Endodermal cell (in vitro differentiated cells): ENCODE measurements around the gene BTG2. TPM values are rescaled to one million over a fixed set of nuclear protein-coding genes. Genes with fewer than 3 reads are reported as not detected.

ENCODE experiments used
- DNase-seq: peaks from one replicate; pipeline ENCODE4 v3.0.0-alpha.2; 2017
- H3K27ac ChIP-seq: 2 replicates; pipeline ENCODE4 v1.5.1; 2013; ENCODE audit warnings: mild to moderate bottlenecking, low read depth, low read length, moderate library complexity
- H3K27me3 ChIP-seq: 2 replicates; pipeline ENCODE4 v1.6.1; 2013; ENCODE audit warnings: mild to moderate bottlenecking, low read length, moderate library complexity; ENCODE audit not compliant: insufficient read depth, control insufficient read depth, poor library complexity, severe bottlenecking
- H3K36me3 ChIP-seq: 2 replicates; pipeline ENCODE4 v1.7.0; 2013; ENCODE audit warnings: mild to moderate bottlenecking, low read length, moderate library complexity; ENCODE audit not compliant: control insufficient read depth, insufficient read depth
- H3K4me1 ChIP-seq: one replicate; pipeline ENCODE4 v1.7.0; 2013; ENCODE audit warnings: low read length; ENCODE audit not compliant: control insufficient read depth, insufficient read depth
- H3K4me3 ChIP-seq: 2 replicates; pipeline ENCODE4 v1.5.1; 2013; ENCODE audit warnings: mild to moderate bottlenecking, low read length, moderate library complexity
- H3K9ac ChIP-seq: 2 replicates; pipeline ENCODE4 v1.6.1; 2013; ENCODE audit warnings: mild to moderate bottlenecking, low read length, moderate library complexity; ENCODE audit not compliant: poor library complexity, severe bottlenecking; ENCODE audit errors: extremely low read depth
- H3K9me3 ChIP-seq: 2 replicates; pipeline ENCODE4 v1.6.1; 2013; ENCODE audit warnings: mild to moderate bottlenecking, low read length, moderate library complexity; ENCODE audit not compliant: control insufficient read depth
- H3K27ac Mint-ChIP-seq: 2 replicates; pipeline ENCODE4 v1.8.0; 2020; ENCODE audit warnings: mixed read lengths
- H3K27me3 Mint-ChIP-seq: 2 replicates; pipeline ENCODE4 v1.8.0; 2021; ENCODE audit warnings: mild to moderate bottlenecking, mixed read lengths; ENCODE audit not compliant: insufficient read depth
- H3K36me3 Mint-ChIP-seq: 2 replicates; pipeline ENCODE4 v1.8.0; 2020; ENCODE audit warnings: low read depth, mixed read lengths
- H3K4me1 Mint-ChIP-seq: 2 replicates; pipeline ENCODE4 v1.8.0; 2020; ENCODE audit warnings: mixed read lengths
- H3K4me3 Mint-ChIP-seq: 2 replicates; pipeline ENCODE4 v1.8.0; 2020; ENCODE audit warnings: mild to moderate bottlenecking, moderate library complexity, mixed read lengths
- H3K9me3 Mint-ChIP-seq: 2 replicates; pipeline ENCODE4 v1.8.0; 2020; ENCODE audit warnings: mild to moderate bottlenecking, mixed read lengths
- CTCF ChIP-seq: fragments of 200-600 bp; sonication (generic); conservative IDR thresholded peaks from 2 replicates; pipeline ENCODE4 v1.5.0; 2021; ENCODE audit warnings: antibody characterized with exemption, mild to moderate bottlenecking
- WGBS, 2 experiments: methylation state at CpG; one replicate each; pipeline versions ENCODE4 v1.1.5 to v1.1.7; 2013; ENCODE audit warnings: missing lambda C conversion rate in 2 of 2, mixed read lengths in 1 of 2; ENCODE audit not compliant: insufficient coverage in 1 of 2, insufficient read length in 1 of 2; 5-methylcytosine and 5-hydroxymethylcytosine counted together
- total RNA-seq, 2 donors: library from RNA; stranded (reverse); fragmentation: NEBNext Ultra II Directional in 1 of 2; extraction: Animal tissue kit (Norgen Biotek cat#: 25700) in 1 of 2; gene quantifications; 2 replicates in 1 of 2; 3 replicates in 1 of 2; pipeline ENCODE4 v1.2.1, GENCODE V29; 2021

The BTG2 gene
- total RNA-seq, 2 donors from 2014 or later = 49.8 to 54.6 TPM

- H3K27ac ChIP-seq = no peak overlapping the region
- Mint-ChIP-seq H3K36me3 (no peaks in the 10 kb centered on the region), H3K9me3 (no peaks in the 10 kb centered on the region), H3K4me1 (peaks cover 12% of the 10 kb centered on the region), H3K4me3 (peak overlapping the region; percentile 66), H3K27ac (no peak overlapping the region), H3K27me3 (peaks cover 43% of the 10 kb centered on the region)
- H3K27me3 ChIP-seq = peaks cover 32% of the 10 kb centered on the region
- TF ChIP-seq CTCF = no peak
- peaks cover 2% of the 10 kb centered on the region for H3K4me1 ChIP-seq
- H3K9ac ChIP-seq = no peak overlapping the region
- DNase-seq = no peak
- 83 to 85% methylated on average over 11 to 14 of the region's 15 CpGs for WGBS, 2 experiments
- H3K36me3 ChIP-seq = no peaks in the 10 kb centered on the region
- peak overlapping the region; percentile 78 for H3K4me3 ChIP-seq
- H3K9me3 ChIP-seq = no peaks in the 10 kb centered on the region
These were observed 37.4 kb upstream of the BTG2 start for GRCh38 chr1:203267912-203268311.

GRCh38 chr1:203268901-203269653 lies 36.2 kb upstream of the BTG2 start:
- peak; percentile 92 for TF ChIP-seq CTCF
- Histone ChIP-seq H3K9ac (no peak overlapping the region), H3K9me3 (no peaks in the 10 kb centered on the region), H3K27me3 (peaks cover 25% of the 10 kb centered on the region), H3K4me3 (no peak overlapping the region), H3K27ac (no peak overlapping the region), H3K36me3 (no peaks in the 10 kb centered on the region), H3K4me1 (peaks cover 7% of the 10 kb centered on the region)
- Mint-ChIP-seq H3K27ac (no peak overlapping the region), H3K27me3 (peaks cover 38% of the 10 kb centered on the region), H3K9me3 (no peaks in the 10 kb centered on the region), H3K4me1 (peaks cover 19% of the 10 kb centered on the region), H3K36me3 (no peaks in the 10 kb centered on the region), H3K4me3 (no peak overlapping the region)
- WGBS, 2 experiments = 31 to 39% methylated on average over 4 to 5 of the region's 5 CpGs
- DNase-seq = peak; percentile 78

- peaks cover 32% of the 10 kb centered on the region for H3K27me3 Mint-ChIP-seq
- no peak overlapping the region for H3K4me3 Mint-ChIP-seq
- WGBS, 2 experiments = 79 to 81% methylated on average over 5 of the region's 5 CpGs
- H3K4me1 Mint-ChIP-seq = peaks cover 19% of the 10 kb centered on the region
- H3K4me3 ChIP-seq = no peak overlapping the region
- H3K27ac Mint-ChIP-seq = no peak overlapping the region
- no peak for TF ChIP-seq CTCF
- no peaks in the 10 kb centered on the region for H3K9me3 Mint-ChIP-seq
- H3K36me3 ChIP-seq = no peaks in the 10 kb centered on the region
- no peaks in the 10 kb centered on the region for H3K9me3 ChIP-seq
- H3K4me1 ChIP-seq = peaks cover 7% of the 10 kb centered on the region
- H3K27me3 ChIP-seq = peaks cover 20% of the 10 kb centered on the region
- DNase-seq = no peak
- H3K9ac ChIP-seq = no peak overlapping the region
- H3K36me3 Mint-ChIP-seq = no peaks in the 10 kb centered on the region
- H3K27ac ChIP-seq = no peak overlapping the region
These were observed 35.7 kb upstream of the BTG2 start for GRCh38 chr1:203269654-203270020.
